GM18951 (cell line): ENCODE results near the gene KIRREL3.
A peak's percentile ranks its signal among the peaks of the same experiment; 100 is the strongest.

Experiments
- POLR2A ChIP-seq: IDR thresholded peaks from 4 replicates; pipeline ENCODE4 v1.6.1; 2011; ENCODE audit warnings: mild to moderate bottlenecking; ENCODE audit not compliant: insufficient read length, insufficient read depth; ENCODE audit errors: extremely low read depth
- in situ Hi-C: fragments of 300-500 bp; cut with MboI; formaldehyde crosslinking; loops from one replicate; pipeline ENCODE4 v1.12.0; 2022; ENCODE audit warnings: low sequenced_read_pairs, mixed read lengths, inconsistent platforms; ENCODE audit not compliant: unreplicated experiment

The KIRREL3 gene

GRCh38 chr11:126426820-126427749, 573.5 kb downstream of the KIRREL3 start:
- in situ Hi-C loops: no loop called here
- TF ChIP-seq POLR2A: no peak

GRCh38 chr11:126426106-126426505, 574.5 kb downstream of the KIRREL3 start:
- TF ChIP-seq POLR2A: no peak
- in situ Hi-C loops: no loop called here

DNA sequence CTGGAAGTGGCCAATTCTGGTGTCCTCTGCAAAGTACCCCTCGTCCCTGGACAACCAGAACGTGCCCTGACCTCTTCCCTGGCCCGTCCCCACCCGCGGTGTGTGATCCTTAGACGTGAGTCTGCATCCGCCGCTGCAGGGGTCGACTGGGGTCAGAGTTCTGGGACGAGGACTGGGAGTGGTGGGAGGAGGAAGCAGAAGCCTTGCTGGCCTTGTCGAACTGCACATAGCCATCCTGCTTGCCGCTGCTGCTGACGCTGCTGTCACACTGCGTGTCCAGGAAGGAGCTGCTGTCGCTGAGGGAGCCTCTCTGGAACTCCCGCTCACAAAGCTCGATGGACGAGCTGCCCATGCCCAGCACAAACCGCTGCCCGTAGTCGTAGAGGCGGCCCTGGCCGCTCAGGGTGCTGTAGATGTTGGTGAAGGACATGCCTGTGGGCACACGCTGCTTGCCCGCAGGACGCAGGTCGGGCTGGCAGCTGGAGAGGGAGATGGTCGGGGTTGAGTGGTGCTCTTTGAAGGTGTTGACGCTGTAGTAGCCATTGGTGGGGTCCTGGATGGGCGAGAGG, 576.0 kb downstream of the KIRREL3 start:
- in situ Hi-C loops: no loop called here
- TF ChIP-seq POLR2A: no peak

DNA sequence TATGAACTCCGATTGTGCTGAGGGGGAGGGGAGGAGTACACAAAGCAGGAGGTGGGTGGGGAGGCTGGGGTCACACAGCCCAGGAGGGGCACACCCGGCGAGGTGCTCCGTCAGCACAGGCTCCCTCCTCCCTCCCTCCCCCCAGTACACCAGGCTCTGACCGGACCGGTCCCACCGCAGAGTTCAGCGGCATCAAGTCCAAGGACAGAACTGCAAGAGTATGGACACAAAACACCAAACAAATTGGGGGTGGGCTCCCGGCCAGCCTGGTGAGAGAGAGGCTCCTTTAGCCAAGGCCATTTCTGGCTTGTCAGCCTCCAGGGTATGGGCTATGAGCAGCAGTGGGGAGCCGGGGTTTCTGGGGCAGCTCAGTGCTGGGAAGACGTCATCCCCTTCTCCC, 576.8 kb downstream of the KIRREL3 start:
- no peak for TF ChIP-seq POLR2A
- in situ Hi-C loops: no loop called here

DNA sequence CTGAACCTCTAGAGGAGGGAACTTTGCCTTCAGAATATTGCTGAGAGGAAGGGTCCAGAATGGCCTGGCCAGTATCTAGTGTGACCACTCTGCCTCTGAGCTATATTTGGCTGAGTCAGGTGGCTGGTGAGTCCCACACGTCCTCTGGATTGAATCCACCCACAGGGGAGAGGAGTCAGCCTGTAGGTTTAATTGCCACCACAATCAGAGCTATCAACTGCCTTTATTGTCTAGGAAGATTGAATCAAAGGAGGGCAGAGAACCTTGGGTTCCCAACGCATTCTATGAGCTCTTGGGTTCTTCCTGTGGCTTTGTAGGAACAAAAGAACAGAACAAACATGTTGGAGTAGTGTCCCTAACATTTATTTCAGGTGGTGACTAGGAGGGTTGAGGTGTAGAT, 577.4 kb downstream of the KIRREL3 start:
- no peak for TF ChIP-seq POLR2A
- in situ Hi-C loops: no loop called here

DNA sequence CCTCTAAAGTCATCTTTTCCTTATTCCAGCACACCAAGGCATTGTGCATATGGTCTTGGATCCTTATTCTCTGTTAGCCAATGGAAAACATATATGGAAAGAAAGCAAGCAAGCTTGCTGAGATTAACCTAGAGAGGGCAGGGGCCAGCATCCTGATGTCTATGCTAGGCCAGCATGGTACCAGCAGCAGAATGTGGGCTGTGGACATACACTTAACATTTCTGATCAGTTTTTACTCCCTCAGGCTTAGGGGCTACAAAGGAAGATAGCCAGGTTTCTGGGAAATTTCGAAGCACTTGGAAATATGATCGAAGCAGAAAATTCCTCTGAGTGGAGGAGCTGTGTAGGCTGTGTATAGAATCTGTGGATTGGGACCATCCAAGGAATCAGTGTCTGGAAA, 578.1 kb downstream of the KIRREL3 start:
- in situ Hi-C loops: no loop called here
- no peak for TF ChIP-seq POLR2A

DNA sequence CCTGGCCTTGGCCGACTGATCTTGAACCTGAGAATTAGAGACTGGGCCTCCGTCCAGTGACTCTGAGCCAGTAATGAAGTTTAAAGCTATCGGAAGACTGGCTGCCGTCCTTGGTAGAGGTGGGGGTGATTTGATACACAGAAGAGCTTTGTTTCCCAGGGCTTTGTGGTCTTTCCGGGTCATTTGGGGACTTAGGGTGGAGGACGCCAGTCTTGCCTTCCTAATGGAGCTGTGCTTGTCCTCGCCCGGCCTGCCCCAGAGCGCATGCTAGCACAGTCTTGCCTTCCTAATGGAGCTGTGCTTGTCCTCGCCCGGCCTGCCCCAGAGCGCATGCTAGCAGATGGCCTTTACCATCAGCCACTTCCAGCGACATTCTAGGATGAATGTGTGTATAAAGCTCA, 579.3 kb downstream of the KIRREL3 start:
- in situ Hi-C loops: no loop called here
- no peak for TF ChIP-seq POLR2A

- in situ Hi-C loops: no loop called here
- TF ChIP-seq POLR2A: no peak
These were observed 579.8 kb downstream of the KIRREL3 start for GRCh38 chr11:126420698-126421256.

- in situ Hi-C loops: no loop called here
- TF ChIP-seq POLR2A: no peak
These were observed 580.5 kb downstream of the KIRREL3 start for GRCh38 chr11:126419801-126420697.

DNA sequence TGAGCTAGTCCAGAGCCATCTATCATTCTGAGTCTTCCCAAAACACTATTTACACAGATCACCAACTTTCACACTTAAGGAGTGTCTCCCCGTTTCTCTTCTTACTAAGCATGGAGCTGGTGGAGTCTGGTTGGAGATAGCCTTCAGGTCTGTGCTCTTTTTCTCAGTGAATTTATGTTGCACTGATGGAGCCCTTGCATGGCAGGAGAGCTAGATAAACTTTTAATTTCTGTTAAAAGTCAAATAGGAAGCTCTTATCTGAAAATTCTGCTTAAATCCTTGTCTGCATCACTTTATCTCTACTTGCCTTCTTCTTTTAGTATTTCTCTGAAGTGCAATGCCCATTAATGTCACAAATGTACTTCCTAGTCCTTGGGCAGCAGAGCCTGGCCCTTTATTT, 581.7 kb downstream of the KIRREL3 start:
- in situ Hi-C loops: no loop called here

GRCh38 chr11:126417091-126417862, 583.3 kb downstream of the KIRREL3 start:
- TF ChIP-seq POLR2A: no peak
- in situ Hi-C loops: no loop called here

More for the DNA sequence above, 581.7 kb downstream of the KIRREL3 start:
- TF ChIP-seq POLR2A: no peak

DNA sequence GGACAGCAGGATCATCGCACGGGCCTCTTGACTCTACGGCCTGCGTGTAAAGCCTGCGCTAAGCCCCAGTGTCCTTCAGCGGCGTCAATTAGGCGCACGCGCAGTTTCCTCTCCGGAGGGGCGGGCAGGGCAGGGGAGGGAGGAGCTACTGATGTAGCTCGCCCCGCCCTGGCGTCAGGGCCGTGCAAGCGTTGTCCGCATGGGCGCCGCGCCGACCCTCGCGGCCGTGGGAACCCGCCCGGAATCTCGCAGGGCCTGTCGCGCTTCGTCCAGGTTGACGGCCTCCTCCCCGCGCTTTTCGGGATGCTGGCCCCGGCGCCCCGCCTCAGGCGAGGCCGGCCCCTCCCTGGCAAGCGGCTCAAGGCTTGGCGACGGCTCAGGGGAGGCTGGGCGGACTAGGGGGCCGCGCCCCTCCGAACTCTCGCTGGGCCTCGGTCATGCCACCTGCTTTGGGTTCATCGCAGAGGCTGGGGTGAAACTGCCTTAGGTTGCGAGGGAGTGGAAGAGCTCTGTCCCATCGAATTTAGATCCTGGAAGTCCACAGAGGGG, 584.0 kb downstream of the KIRREL3 start:
- in situ Hi-C loops: no loop called here
- peak; percentile 37 for TF ChIP-seq POLR2A
